Heart left ventricle (tissue), 13 donors: ENCODE results near the gene PKIB.

Source experiments
- POLR2A ChIP-seq, 2 donors: fragments of 450-650 bp; IDR thresholded peaks; one replicate each; pipeline ENCODE4 v1.6.1; 2017; ENCODE audit warnings: antibody characterized with exemption in 2 of 2, mild to moderate bottlenecking in 2 of 2, moderate library complexity in 2 of 2
- TF ChIP-seq, protein P1 (sequence below), 12 donors: fragments of 200-600 bp; sonication (generic) in 4 of 12; IDR thresholded peaks; one replicate each; pipeline versions ENCODE4 v1.5.0 to v1.8.0; 2018 to 2022; ENCODE audit warnings: antibody characterized with exemption in 12 of 12, mild to moderate bottlenecking in 5 of 12
- donor health status: ischemic (EF 13 %, LVEDD 7.1; RV severe dilation, severe dysfunction).
- donor health status: DM: no; HTN: yes; CAD: no.
- donor health status: DM: no; HTN: no; CAD: no.
- donor health status: ischemic (EF 25% LVEDD 6.9; RV normal size, moderate dysfunction).
- donor health status: ischemic (EF 25% LVEDD 5.7; RV mildly dilated, moderate dysfunction).
- donor health status: ischemic (EF 35%, LVEDD 5.7; RV mildly dilated, moderate dysfunction).
- donor health status: nonischemic (EF 11% LVEDD 7.7; RV severe dilation, severe dysfunction).
- donor health status: DM: yes; HTN: yes; CAD: no.
- donor health status: PGD.
- donor health status: ischemic (EF 29% LVEDD 5.4; RV normal size, mild dysfunction).
- donor health status: nonischemic (EF 23%, LVEDD 6.1; RV moderate dilation, normal function).

DNA sequence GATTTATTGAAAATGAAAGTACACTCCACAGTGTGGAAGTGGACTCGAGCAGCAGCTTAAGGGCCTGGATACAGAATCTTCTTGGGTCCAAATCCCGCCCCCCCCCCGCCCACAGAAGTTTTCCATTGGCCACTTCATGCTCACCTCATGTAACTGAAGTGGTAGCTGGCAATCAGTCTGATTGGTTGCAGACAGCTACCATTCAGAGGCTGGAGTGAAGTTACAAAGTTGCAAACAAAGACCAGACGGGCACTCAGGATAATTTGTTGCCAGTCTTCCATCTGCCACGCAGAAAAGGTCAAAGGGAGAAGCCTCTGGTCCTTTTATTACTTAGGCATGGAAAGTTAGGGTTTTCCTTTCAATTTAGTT is 143.5 kb downstream of the PKIB start:
- TF ChIP-seq, protein P1, sequence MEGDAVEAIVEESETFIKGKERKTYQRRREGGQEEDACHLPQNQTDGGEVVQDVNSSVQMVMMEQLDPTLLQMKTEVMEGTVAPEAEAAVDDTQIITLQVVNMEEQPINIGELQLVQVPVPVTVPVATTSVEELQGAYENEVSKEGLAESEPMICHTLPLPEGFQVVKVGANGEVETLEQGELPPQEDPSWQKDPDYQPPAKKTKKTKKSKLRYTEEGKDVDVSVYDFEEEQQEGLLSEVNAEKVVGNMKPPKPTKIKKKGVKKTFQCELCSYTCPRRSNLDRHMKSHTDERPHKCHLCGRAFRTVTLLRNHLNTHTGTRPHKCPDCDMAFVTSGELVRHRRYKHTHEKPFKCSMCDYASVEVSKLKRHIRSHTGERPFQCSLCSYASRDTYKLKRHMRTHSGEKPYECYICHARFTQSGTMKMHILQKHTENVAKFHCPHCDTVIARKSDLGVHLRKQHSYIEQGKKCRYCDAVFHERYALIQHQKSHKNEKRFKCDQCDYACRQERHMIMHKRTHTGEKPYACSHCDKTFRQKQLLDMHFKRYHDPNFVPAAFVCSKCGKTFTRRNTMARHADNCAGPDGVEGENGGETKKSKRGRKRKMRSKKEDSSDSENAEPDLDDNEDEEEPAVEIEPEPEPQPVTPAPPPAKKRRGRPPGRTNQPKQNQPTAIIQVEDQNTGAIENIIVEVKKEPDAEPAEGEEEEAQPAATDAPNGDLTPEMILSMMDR (IDR thresholded peaks at IDR 0.05) = no peak
- TF ChIP-seq POLR2A (IDR thresholded peaks at IDR 0.05) = no peak
